ENCODE data around the gene TMEM259. TPM values are rescaled to one million over a fixed set of nuclear protein-coding genes. Genes with fewer than 3 reads are reported as not detected.

Gene TMEM259
- total and polyA plus RNA-seq, 2 of the 13 experiments (the other 11 are each of a cell fraction or from before 2014, with no cell fraction given) = 64.7 to 164 TPM

- intact Hi-C loops (cut with micrococcal nuclease; ENCODE audit: unreplicated experiment) (no loop called here), in situ Hi-C loops (cut with HindIII; ENCODE audit: extremely low pct_ligation_motif_present, low pct_unique_long_range_greater_than_20kb) (no loop called here)
- Histone ChIP-seq H3K79me2 (ENCODE audit: insufficient read depth, low read length) (peaks cover 58% of the 10 kb centered on the region), H3K4me1 (ENCODE audit: insufficient read depth, low read length) (peaks cover 47% of the 10 kb centered on the region), H3K27me3 (ENCODE audit: control insufficient read depth in 1 of 2, insufficient read depth in 2 of 2, low read length in 2 of 2) (no peaks in the 10 kb centered on the region), H3K9me3 (ENCODE audit: low read length) (no peaks in the 10 kb centered on the region), H4K20me1 (ENCODE audit: insufficient read depth, low read length) (peaks cover 27% of the 10 kb centered on the region), H2AFZ (ENCODE audit: low read length) (no peak overlapping the region), H3K27ac (ENCODE audit: extremely low read length, insufficient read depth, low read length) (no peak overlapping the region), H3K4me2 (ENCODE audit: low read depth, low read length) (peak overlapping the region; percentile 93), H3K9ac (ENCODE audit: insufficient read depth, low read depth, low read length) (peak overlapping the region; percentile 90; the same call in 1 of the 2 replicates), H3K36me3 (replicated peaks in 1 of 2; ENCODE audit: control insufficient read depth in 1 of 2, insufficient read depth in 2 of 2, low read length in 2 of 2) (peaks cover 9 to 12% of the 10 kb centered on the region in 2 experiments; a peak in 3 of 5 replicates), H3K4me3 (replicated peaks in 1 of 3; ENCODE audit: insufficient read depth in 1 of 3, low read depth in 2 of 3, low read length in 3 of 3) (peak overlapping the region in 1 of 3 experiments; percentile 46; a peak in 2 of 6 replicates)
- no peak for FAIRE-seq
- ATAC-seq = no peak
- no peak for TF ChIP-seq ZBTB46 (CRISPR knock-in tag; IDR thresholded peaks at IDR 0.05; ENCODE audit: borderline replicate concordance)
- 0 out of 2 replicates have a peak, but pooled peaks have one; percentile 17 for TF ChIP-seq HNF1B (CRISPR knock-in tag; IDR thresholded peaks at IDR 0.05)
- WGBS (ENCODE audit: low lambda C conversion rate) = 92% methylated on average over 5 of the region's 5 CpGs
- BruUV-seq (replicated peaks) = no TSS peak
- POLR2A ChIA-PET = interaction anchor here (0.7 kb wide), 1 partner anchor 314 kb away, joined by 3 read pairs; no protein-coding TSS in a partner anchor
- no peak for DNase-seq (ENCODE audit: low spot score)
- CTCF ChIA-PET (ENCODE audit: low intra/inter-chr PET ratio, low total read pairs) = no interaction called here
Measured at GRCh38 chr19:1018393-1018792, 2.5 kb downstream of the TMEM259 start.

GRCh38 chr19:1017906-1018305, 3.0 kb downstream of the TMEM259 start:
- Histone ChIP-seq H3K79me2 (ENCODE audit: insufficient read depth, low read length) (peaks cover 58% of the 10 kb centered on the region), H4K20me1 (ENCODE audit: insufficient read depth, low read length) (peaks cover 27% of the 10 kb centered on the region), H2AFZ (ENCODE audit: low read length) (no peak overlapping the region), H3K4me1 (ENCODE audit: insufficient read depth, low read length) (peaks cover 47% of the 10 kb centered on the region), H3K4me2 (ENCODE audit: low read depth, low read length) (peak overlapping the region; percentile 93), H3K36me3 (replicated peaks in 1 of 2; ENCODE audit: control insufficient read depth in 1 of 2, insufficient read depth in 2 of 2, low read length in 2 of 2) (peaks cover 14 to 17% of the 10 kb centered on the region in 2 experiments; a peak in 3 of 5 replicates), H3K4me3 (replicated peaks in 1 of 3; ENCODE audit: insufficient read depth in 1 of 3, low read depth in 2 of 3, low read length in 3 of 3) (peak overlapping the region in 1 of 3 experiments; percentile 46; a peak in 2 of 6 replicates), H3K27ac (ENCODE audit: extremely low read length, insufficient read depth, low read length) (peak overlapping the region; percentile 31), H3K9me3 (ENCODE audit: low read length) (no peaks in the 10 kb centered on the region), H3K27me3 (ENCODE audit: control insufficient read depth in 1 of 2, insufficient read depth in 2 of 2, low read length in 2 of 2) (no peaks in the 10 kb centered on the region), H3K9ac (ENCODE audit: insufficient read depth, low read depth, low read length) (peak overlapping the region; percentile 90; the same call in 1 of the 2 replicates)
- no peak for DNase-seq (ENCODE audit: low spot score)
- no peak for ATAC-seq
- BruUV-seq (replicated peaks) = no TSS peak
- ChIA-PET POLR2A (no interaction called here), CTCF (ENCODE audit: low intra/inter-chr PET ratio, low total read pairs) (no interaction called here)
- intact Hi-C loops (cut with micrococcal nuclease; ENCODE audit: unreplicated experiment) (no loop called here), in situ Hi-C loops (cut with HindIII; ENCODE audit: extremely low pct_ligation_motif_present, low pct_unique_long_range_greater_than_20kb) (no loop called here)
- TF ChIP-seq AGO2 (optimal IDR thresholded peaks at IDR 0.05; ENCODE audit: low read depth, low read length) (peak; percentile 59), SALL2 (CRISPR knock-in tag; IDR thresholded peaks at IDR 0.05) (no peak)
- WGBS (ENCODE audit: low lambda C conversion rate) = 97% methylated on average over 5 of the region's 9 CpGs
- no peak for FAIRE-seq

All from HepG2 (cell line).